ENCODE results near the gene NINJ1.

- no peak for TF ChIP-seq CTCF (IDR thresholded peaks at IDR 0.05)
- TF ChIP-seq POLR2A (IDR thresholded peaks at IDR 0.05), result no peak
These were observed 56.7 kb downstream of the NINJ1 start for GRCh38 chr9:93077367-93077766.

Data from Peyer's patch (tissue), 4 donors.